GOT3 (cell line): ENCODE data around the gene AKAP9.
A peak's percentile ranks its signal among the peaks of the same experiment; 100 is the strongest.
"Not testable (repeated sequence)": the region's sequence is repeated elsewhere in the genome, so short reads cannot be mapped to it uniquely, and the experiment has no call there.

Source experiments
- DNase-seq: peaks from one replicate; lab custom pipeline; 2025; ENCODE audit warnings: mixed read lengths; lab: John Stamatoyannopoulos, UW

Gene AKAP9

GRCh38 chr7:91940572-91941341 is at the start of gene AKAP9:
TSS of gene AKAP9 (plus strand) at chr7:91940862. CDS start at chr7:91941100, 238 bp downstream.
- DNase-seq = peak; percentile 44

DNA sequence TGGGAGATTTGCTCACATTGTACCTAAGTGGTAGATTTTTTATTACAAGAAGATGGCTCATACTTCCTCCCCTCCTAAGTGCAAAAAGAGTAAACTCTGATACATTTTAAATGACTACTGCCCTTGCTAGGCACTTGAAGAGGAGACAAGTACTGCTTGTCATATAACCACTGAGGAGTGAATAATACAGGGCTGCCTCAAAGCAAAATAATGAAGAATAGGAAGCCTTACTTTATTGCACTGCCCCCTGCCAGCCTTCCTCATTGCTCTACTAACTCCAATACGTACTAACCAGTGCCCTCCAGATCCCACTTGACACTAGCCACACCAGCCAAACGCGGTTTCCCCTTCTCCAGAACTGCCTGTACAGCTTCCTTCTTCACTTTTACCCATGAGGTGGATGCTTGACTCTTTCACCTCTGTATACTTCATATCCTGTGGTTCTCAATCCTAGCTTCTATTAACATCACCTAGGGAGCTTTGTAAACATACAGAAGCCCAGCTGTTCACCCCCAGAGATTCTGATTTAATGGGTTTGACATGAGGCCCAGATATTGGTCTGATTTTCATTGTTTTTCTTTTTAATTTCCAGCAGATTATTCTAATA is 48.5 kb upstream of the AKAP9 start:
- DNase-seq = no peak

GRCh38 chr7:91892821-91893340 is 47.8 kb upstream of the AKAP9 start:
- no peak for DNase-seq

DNA sequence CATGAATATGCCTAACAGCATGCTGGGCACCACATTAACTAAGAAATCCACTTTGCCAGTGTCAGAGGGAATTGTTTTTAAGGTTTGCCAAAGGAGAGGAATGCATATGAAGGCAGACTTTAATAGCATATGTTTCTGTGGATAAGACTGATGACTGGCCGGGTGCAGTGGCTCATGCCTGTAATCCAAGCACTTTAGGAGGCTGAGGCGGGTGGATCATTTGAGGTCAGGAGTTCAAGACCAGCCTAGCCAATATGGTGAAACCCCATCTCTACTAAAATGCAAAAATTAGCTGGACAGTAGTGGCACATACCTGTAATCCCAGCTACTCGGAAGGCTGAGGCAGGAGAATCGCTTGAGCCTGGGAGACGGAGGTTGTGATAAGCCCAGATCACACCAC is 47.0 kb upstream of the AKAP9 start:
- DNase-seq = not testable (repeated sequence)

DNA sequence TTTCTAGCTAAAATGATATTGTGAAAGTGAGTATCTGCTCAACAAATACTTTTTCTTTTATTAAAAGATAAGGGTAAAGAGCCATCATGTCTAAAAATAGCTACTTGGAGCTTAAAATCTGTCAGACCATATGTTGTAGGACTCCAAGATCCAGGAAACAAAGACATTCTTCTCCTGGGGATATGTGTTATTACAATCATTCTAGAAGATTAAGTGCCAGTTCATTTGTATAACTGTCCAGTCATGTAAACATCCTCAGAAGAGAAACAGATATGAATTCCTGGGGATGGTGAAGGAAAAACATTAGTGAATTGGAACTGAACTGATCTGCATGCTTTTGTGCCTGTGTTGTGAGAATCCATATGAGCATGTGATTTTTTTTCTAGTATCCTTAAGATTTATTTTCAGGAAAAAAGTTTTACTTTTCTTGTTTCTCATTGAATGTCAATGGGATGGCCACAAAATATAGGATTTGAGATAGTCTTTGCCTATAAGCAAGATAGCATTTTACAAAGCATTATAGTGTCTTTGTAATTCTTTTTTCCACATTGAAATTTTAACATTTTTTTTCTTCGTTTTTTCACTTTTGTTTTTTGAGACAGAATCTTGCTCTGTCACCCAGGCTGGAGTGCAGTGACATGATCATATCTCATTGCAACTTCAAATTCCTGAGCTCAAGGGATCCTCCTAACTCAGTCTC is 45.7 kb upstream of the AKAP9 start:
- no peak for DNase-seq

DNA sequence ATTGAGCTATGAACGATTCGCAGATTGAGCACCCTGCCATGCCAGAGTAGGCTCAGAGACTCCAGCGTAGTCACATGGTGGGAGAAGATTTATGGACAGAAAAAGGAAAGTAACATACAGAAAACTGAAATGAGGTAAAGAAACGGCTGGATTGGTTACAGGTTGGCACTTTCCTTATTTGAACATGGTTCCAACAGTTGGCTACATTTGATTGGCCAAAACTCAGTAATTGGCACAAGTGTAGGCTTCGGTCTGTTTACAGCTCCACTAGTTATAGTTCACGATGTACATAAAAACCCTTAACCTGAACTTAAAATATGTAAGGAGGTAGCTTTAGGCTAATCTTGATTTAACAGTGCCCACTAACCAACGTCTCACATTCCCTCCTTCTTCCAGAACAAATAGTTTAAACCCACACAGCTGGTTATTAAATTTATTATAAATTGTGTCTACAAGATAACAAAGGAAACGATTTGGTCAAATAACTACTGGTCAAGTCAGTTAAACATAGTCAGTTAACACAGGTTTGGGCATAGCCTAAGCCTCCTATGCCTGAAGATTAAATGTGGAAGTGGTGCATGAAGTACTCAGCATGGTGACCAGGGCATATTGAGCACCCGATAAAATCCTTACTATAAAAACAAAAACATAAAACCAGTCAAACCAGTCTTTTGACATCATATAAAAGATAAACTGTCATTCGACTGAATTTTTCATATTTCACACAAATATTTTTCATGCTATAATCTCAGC is 42.2 kb upstream of the AKAP9 start:
- DNase-seq = no peak

DNA sequence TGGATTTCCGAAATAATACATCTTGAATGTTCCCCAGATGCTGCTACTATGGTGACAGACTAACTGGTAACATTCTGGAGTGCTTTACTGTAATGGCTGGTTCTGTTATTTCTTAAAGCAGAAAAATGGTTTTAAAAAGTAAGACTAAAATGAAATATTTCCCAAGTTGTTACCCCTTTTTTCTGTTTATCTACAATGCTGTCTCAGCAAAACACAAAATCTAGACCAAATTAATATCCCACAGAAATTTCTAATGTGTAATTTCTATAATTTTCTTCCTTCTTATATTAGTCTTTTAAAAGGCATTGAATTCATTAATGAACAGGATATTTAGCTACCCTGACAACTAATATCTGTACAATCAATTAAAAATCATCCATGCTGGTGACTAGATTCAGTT is 41.1 kb upstream of the AKAP9 start:
- no peak for DNase-seq

- DNase-seq = no peak
These were observed 30.5 kb upstream of the AKAP9 start for GRCh38 chr7:91910171-91910570.

GRCh38 chr7:91911121-91911520 is 29.5 kb upstream of the AKAP9 start:
- no peak for DNase-seq

- DNase-seq = no peak
These were observed 28.2 kb upstream of the AKAP9 start for GRCh38 chr7:91912494-91912893.

DNA sequence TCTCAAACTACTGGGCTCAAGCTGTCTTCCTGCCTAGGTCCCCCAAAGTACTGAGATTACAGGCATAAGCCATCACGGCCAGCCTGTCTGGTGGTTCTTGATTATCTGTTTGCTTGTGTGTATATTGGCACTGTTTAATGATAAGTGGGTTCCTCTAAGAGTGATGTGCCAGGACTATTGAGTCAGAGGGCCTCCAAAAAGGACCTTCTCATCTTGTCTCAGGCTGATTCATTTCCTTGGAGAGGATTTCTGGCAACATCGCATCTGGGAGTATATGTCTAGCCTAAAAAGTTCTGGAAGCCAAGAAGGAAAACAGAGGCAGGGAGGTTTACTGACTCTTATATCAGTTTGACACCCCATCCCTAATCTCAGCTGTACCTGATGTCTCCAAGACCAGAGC is 27.1 kb upstream of the AKAP9 start:
- no peak for DNase-seq

- DNase-seq = no peak
These were observed 25.1 kb upstream of the AKAP9 start for GRCh38 chr7:91915401-91916050.

DNA sequence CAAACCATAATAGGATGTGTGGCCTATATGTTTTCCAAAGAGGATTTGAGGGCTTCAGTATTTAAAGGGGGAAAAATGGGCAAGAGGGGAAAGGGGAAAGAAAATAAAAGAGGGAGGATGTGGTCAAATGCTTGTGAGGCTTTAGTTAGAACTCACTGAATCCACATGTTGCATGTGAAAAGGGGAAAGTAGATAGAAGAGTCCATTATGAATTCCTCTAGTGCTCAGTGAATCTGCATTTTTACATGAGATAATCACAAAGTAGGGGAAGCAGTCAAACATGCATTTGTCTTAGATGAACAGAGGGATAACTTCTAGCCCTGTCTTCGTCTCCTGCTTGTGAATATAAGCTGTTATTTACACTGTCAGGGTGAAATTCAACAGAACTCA is 24.6 kb upstream of the AKAP9 start:
- no peak for DNase-seq

GRCh38 chr7:91918356-91918755 is 22.3 kb upstream of the AKAP9 start:
- DNase-seq = no peak

DNA sequence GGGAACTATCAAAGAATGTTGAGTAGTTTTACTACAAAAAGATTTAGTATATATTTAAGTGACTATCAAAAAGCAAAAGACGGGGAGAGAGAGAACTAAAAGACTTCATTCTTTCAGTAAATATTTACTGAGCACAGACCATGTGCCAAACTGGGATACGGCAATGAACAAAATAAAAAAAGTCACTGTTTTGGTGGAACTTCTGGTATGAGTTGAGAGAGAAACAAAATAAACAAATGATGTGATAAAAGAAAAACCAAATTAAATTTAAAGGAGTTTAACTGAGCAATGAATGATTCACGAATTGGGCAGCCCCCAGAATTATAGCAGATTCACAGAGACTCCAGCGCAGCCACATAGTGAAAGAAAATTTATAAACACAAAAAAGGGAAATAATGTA is 17.8 kb upstream of the AKAP9 start:
- no peak for DNase-seq

GRCh38 chr7:91927912-91928311 is 12.8 kb upstream of the AKAP9 start:
- no peak for DNase-seq

- DNase-seq = no peak
These were observed 11.2 kb upstream of the AKAP9 start for GRCh38 chr7:91929463-91929862.

DNA sequence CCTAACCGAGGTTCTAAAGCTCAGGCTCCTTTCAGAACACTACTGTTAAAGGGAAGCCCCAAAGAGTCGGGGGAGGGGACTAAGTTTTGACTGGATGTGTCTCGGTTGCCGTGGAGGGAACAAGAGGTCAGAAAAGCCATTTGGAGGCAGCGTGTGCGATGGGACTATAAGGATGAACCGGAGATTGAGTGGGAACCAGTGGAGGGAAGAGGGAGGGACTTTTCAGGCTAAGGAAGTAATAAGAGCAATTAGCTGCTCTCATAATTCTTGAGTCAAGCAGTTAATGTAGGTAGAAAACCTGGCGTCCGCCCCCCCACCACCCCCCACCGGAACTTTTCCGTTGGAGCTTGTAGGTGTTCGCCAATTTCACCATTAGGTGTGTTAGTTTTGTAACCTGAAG is 491 bp upstream of the AKAP9 start:
- DNase-seq = no peak

GRCh38 chr7:91941450-91941849 is 788 bp downstream of the AKAP9 start:
- no peak for DNase-seq

DNA sequence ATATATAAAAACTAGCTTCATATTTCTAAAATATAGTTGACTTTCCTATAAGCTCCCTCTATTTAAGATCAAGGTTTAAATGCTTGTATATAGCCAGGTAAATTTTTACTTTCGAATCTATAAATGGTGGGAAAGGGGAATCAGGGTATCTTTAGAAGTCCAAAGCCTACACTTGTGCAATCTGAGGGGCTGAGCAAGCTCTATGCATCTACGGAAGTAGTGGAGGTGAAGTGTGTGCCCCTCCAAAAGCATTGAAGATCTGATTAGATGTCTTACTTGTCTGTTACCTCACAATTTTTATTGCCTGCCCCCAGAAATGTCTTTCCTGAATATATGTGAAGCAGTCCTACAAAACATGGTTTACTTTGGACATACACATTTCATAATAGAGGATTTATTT is 1.6 kb downstream of the AKAP9 start:
- no peak for DNase-seq

DNA sequence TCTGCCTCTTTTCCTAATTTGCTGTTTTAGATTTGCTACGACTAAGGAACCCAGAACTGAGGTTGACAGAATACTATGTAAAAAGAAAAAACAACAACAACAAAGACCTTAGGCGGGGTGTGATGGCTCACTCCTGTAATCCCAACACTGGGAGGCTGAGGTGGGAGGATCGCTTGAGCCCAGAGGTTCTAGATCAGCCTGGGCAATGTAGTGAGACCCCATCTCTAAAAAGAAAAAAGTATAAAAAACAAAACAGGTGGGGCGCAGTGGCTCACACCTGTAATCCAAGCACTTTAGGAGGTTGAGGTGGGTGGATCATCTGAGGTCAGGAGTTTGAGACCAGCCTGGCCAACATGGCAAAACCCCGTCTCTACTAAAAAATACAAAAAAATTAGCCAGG is 4.3 kb downstream of the AKAP9 start:
- DNase-seq = not testable (repeated sequence)

- DNase-seq = no peak
These were observed 4.8 kb downstream of the AKAP9 start for GRCh38 chr7:91945476-91945875.
